HepG2 (cell line): Measurements from ENCODE around the gene LRRC25. TPM values are rescaled to one million over a fixed set of nuclear protein-coding genes. Genes with fewer than 3 reads are reported as not detected.

Experiments used
- ARNTL ChIP-seq: sonication (generic); formaldehyde crosslinking; IDR thresholded peaks from 2 replicates; pipeline ENCODE4 v1.4.0; 2020; ENCODE audit warnings: mild to moderate bottlenecking, missing genetic modification reagents
- ATAD3A ChIP-seq: sonication (generic); formaldehyde crosslinking; IDR thresholded peaks from 2 replicates; pipeline ENCODE4 v1.4.0; 2020; ENCODE audit warnings: missing genetic modification reagents
- CAMTA2 ChIP-seq: sonication (generic); formaldehyde crosslinking; IDR thresholded peaks from 2 replicates; pipeline ENCODE4 v1.4.0; 2020; ENCODE audit warnings: mild to moderate bottlenecking, missing genetic modification reagents, borderline replicate concordance
- KDM3A ChIP-seq: IDR thresholded peaks from 2 replicates; pipeline ENCODE4 v1.6.1; 2018; ENCODE audit warnings: low read depth, missing compliant biosample characterization
- NKX3-1 ChIP-seq: sonication (generic); formaldehyde crosslinking; IDR thresholded peaks from 2 replicates; pipeline ENCODE4 v1.5.0; 2020; ENCODE audit warnings: missing genetic modification reagents
- NR2C2 ChIP-seq: sonication (generic); formaldehyde crosslinking; IDR thresholded peaks from 2 replicates; pipeline ENCODE4 v1.4.0; 2020; ENCODE audit warnings: missing genetic modification reagents, mild to moderate bottlenecking, moderate library complexity, borderline replicate concordance
- NR2F2 ChIP-seq: IDR thresholded peaks from 2 replicates; pipeline ENCODE4 v1.6.1; 2012; ENCODE audit warnings: low read depth, inconsistent platforms, borderline replicate concordance
- RNF2 ChIP-seq: fragments of 450-650 bp; conservative IDR thresholded peaks from 2 replicates; pipeline ENCODE4 v1.6.1; 2016; ENCODE audit warnings: low read depth
- SATB2 ChIP-seq: sonication (generic); formaldehyde crosslinking; IDR thresholded peaks from 2 replicates; pipeline ENCODE4 v1.5.0; 2020; ENCODE audit warnings: missing genetic modification reagents
- SRSF9 ChIP-seq: fragments of 200-400 bp; formaldehyde crosslinking; IDR thresholded peaks from 2 replicates; pipeline ENCODE4 v1.6.1; 2018; ENCODE audit warnings: borderline replicate concordance, mild to moderate bottlenecking, low read depth, low read length; ENCODE audit not compliant: insufficient read depth, poor library complexity, severe bottlenecking
- TBX3 ChIP-seq: fragments of 450-650 bp; IDR thresholded peaks from 2 replicates; pipeline ENCODE4 v1.6.1; 2017; ENCODE audit warnings: antibody characterized with exemption, mild to moderate bottlenecking, inconsistent platforms, borderline replicate concordance
- ZNF232 ChIP-seq: sonication (generic); formaldehyde crosslinking; IDR thresholded peaks from 2 replicates; pipeline ENCODE4 v1.4.0; 2020; ENCODE audit warnings: missing genetic modification reagents, borderline replicate concordance
- ZNF234 ChIP-seq: sonication (generic); formaldehyde crosslinking; conservative IDR thresholded peaks from 2 replicates; pipeline ENCODE4 v1.5.1; 2020; ENCODE audit warnings: mild to moderate bottlenecking, missing genetic modification reagents
- ZNF3 ChIP-seq: IDR thresholded peaks from 2 replicates; pipeline ENCODE4 v1.7.0; 2017; ENCODE audit warnings: inconsistent platforms
- ZNF546 ChIP-seq: sonication (generic); formaldehyde crosslinking; conservative IDR thresholded peaks from 2 replicates; pipeline ENCODE4 v1.8.1; 2023; ENCODE audit warnings: mild to moderate bottlenecking, missing genetic modification reagents
- polyA plus RNA-seq, 8 experiments: library from polyadenylated mRNA; depleted of rRNA in 3 of 8; stranded (reverse) in 7 of 8; unstranded in 1 of 8; fragments of >200 nt; fragmentation: Illumina TruSeq in 4 of 8; extraction: Trizol in 4 of 8; gene quantifications; 2 replicates each; pipeline versions ENCODE4 v1.2.1 to v1.2.3, GENCODE V29; 2011 to 2016; ENCODE audit warnings: low read depth in 4 of 8, missing spikeins in 1 of 8, mixed read lengths in 1 of 8; ENCODE audit not compliant: insufficient read depth in 1 of 8
- total RNA-seq, 5 experiments: library from RNA; depleted of rRNA; stranded (reverse); fragments of >200 nt; fragmentation: Illumina TruSeq; extraction: Trizol; gene quantifications; 2 replicates each; pipeline ENCODE4 v1.2.3, GENCODE V29; 2016; ENCODE audit warnings: low read depth in 1 of 5
- TF ChIP-seq, protein P1 (sequence below): sonication (generic); formaldehyde crosslinking; IDR thresholded peaks from 2 replicates; pipeline ENCODE4 v1.5.0; 2020; ENCODE audit warnings: missing genetic modification reagents
- TF ChIP-seq, protein P2 (sequence below): sonication (generic); formaldehyde crosslinking; IDR thresholded peaks from 2 replicates; pipeline ENCODE4 v1.8.0; 2022; ENCODE audit warnings: mild to moderate bottlenecking, missing genetic modification reagents; ENCODE audit not compliant: insufficient replicate concordance
- TF ChIP-seq, protein P3 (sequence below), 2 experiments: sonication (generic) in 1 of 2; formaldehyde crosslinking in 1 of 2; IDR thresholded peaks; 2 replicates each; pipeline versions ENCODE4 v1.6.1 to v1.9.0; 2014 to 2022; ENCODE audit warnings: antibody characterized with exemption in 1 of 2, borderline replicate concordance in 1 of 2, inconsistent platforms in 1 of 2, low read depth in 1 of 2, missing genetic modification reagents in 1 of 2

LRRC25 gene
- total and polyA plus RNA-seq, 2 of the 13 experiments (the other 11 are each of a cell fraction or from before 2014, with no cell fraction given): 0.13 to 0.53 TPM

DNA sequence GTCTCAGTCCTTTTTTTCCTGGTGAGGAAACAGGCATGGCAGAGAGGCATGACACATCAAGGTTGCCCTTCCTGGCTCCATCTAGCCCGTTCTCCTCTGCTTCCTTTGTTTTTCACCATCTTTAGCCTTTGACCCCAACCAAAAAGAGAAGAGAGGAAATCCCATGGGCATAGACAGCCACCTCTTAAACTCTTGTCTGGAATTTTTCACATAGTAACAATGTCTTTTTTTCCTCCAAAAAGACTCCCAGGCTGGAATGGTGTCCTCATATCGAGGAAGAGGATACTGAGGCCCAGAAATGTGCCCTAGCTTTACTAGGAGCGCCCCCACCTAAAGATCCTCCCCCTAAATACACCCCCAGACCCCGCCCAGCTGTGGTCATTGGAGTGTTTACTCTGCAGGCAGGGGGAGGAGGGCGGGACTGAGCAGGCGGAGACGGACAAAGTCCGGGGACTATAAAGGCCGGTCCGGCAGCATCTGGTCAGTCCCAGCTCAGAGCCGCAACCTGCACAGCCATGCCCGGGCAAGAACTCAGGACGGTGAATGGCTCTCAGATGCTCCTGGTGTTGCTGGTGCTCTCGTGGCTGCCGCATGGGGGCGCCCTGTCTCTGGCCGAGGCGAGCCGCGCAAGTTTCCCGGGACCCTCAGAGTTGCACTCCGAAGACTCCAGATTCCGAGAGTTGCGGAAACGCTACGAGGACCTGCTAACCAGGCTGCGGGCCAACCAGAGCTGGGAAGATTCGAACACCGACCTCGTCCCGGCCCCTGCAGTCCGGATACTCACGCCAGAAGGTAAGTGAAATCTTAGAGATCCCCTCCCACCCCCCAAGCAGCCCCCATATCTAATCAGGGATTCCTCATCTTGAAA lies 11.5 kb downstream of the LRRC25 start, which contains the start of gene GDF15 (continued):
- TF ChIP-seq NR2F2: peak; percentile 76; the same call in 1 of the 2 replicates
- TF ChIP-seq KDM3A (CRISPR knock-in tag): peak; percentile 85
- peak; percentile 80 for TF ChIP-seq NKX3-1 (CRISPR knock-in tag)
- TF ChIP-seq NR2C2 (CRISPR knock-in tag): peak; percentile 85
- peak; percentile 94; the same call in 1 of the 2 replicates for TF ChIP-seq SATB2 (CRISPR knock-in tag)
- no peak for TF ChIP-seq RNF2
- TF ChIP-seq ZNF546 (CRISPR knock-in tag): no peak
- no peak for TF ChIP-seq ZNF234 (CRISPR knock-in tag)
- TF ChIP-seq ARNTL (CRISPR knock-in tag): peak; percentile 66
- TF ChIP-seq, protein P1, sequence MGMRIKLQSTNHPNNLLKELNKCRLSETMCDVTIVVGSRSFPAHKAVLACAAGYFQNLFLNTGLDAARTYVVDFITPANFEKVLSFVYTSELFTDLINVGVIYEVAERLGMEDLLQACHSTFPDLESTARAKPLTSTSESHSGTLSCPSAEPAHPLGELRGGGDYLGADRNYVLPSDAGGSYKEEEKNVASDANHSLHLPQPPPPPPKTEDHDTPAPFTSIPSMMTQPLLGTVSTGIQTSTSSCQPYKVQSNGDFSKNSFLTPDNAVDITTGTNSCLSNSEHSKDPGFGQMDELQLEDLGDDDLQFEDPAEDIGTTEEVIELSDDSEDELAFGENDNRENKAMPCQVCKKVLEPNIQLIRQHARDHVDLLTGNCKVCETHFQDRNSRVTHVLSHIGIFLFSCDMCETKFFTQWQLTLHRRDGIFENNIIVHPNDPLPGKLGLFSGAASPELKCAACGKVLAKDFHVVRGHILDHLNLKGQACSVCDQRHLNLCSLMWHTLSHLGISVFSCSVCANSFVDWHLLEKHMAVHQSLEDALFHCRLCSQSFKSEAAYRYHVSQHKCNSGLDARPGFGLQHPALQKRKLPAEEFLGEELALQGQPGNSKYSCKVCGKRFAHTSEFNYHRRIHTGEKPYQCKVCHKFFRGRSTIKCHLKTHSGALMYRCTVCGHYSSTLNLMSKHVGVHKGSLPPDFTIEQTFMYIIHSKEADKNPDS (CRISPR knock-in tag): no peak
- peak; percentile 75; the same call in 1 of the 2 replicates for TF ChIP-seq ZNF3 (CRISPR knock-in tag)
- no peak for TF ChIP-seq ATAD3A (CRISPR knock-in tag)
- TF ChIP-seq, protein P2, sequence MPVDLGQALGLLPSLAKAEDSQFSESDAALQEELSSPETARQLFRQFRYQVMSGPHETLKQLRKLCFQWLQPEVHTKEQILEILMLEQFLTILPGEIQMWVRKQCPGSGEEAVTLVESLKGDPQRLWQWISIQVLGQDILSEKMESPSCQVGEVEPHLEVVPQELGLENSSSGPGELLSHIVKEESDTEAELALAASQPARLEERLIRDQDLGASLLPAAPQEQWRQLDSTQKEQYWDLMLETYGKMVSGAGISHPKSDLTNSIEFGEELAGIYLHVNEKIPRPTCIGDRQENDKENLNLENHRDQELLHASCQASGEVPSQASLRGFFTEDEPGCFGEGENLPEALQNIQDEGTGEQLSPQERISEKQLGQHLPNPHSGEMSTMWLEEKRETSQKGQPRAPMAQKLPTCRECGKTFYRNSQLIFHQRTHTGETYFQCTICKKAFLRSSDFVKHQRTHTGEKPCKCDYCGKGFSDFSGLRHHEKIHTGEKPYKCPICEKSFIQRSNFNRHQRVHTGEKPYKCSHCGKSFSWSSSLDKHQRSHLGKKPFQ (CRISPR knock-in tag): no peak
- TF ChIP-seq CAMTA2 (CRISPR knock-in tag): no peak
- TF ChIP-seq ZNF232 (CRISPR knock-in tag): peak; percentile 90
- TF ChIP-seq, protein P3, sequence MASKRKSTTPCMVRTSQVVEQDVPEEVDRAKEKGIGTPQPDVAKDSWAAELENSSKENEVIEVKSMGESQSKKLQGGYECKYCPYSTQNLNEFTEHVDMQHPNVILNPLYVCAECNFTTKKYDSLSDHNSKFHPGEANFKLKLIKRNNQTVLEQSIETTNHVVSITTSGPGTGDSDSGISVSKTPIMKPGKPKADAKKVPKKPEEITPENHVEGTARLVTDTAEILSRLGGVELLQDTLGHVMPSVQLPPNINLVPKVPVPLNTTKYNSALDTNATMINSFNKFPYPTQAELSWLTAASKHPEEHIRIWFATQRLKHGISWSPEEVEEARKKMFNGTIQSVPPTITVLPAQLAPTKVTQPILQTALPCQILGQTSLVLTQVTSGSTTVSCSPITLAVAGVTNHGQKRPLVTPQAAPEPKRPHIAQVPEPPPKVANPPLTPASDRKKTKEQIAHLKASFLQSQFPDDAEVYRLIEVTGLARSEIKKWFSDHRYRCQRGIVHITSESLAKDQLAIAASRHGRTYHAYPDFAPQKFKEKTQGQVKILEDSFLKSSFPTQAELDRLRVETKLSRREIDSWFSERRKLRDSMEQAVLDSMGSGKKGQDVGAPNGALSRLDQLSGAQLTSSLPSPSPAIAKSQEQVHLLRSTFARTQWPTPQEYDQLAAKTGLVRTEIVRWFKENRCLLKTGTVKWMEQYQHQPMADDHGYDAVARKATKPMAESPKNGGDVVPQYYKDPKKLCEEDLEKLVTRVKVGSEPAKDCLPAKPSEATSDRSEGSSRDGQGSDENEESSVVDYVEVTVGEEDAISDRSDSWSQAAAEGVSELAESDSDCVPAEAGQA (IDR thresholded peaks at IDR 0.05; ENCODE audit: low read depth): no peak
- TF ChIP-seq, protein P3 (CRISPR knock-in tag; IDR thresholded peaks at IDR 0.05; ENCODE audit: borderline replicate concordance): 0 out of 2 replicates have a peak, but pooled peaks have one; percentile 71
- TF ChIP-seq TBX3: no peak; the same call in 1 of the 2 replicates
- no peak for TF ChIP-seq SRSF9
